HepG2 (cell line): ENCODE measurements around the gene DYNC2H1. TPM values are rescaled to one million over a fixed set of nuclear protein-coding genes. Genes with fewer than 3 reads are reported as not detected.
A peak's percentile ranks its signal among the peaks of the same experiment; 100 is the strongest.

Experiments
- ASH2L ChIP-seq: fragments of 300-600, 200-600 bp; sonication (generic); IDR thresholded peaks from 2 replicates; pipeline ENCODE4 v1.7.0; 2017; ENCODE audit warnings: low read depth, mild to moderate bottlenecking, moderate library complexity, mixed read lengths, low read length; ENCODE audit not compliant: insufficient read length
- DNMT3B ChIP-seq: conservative IDR thresholded peaks from 2 replicates; pipeline ENCODE4 v1.6.1; 2016; ENCODE audit warnings: missing biosample characterization, control low read depth
- FOSL2 ChIP-seq: sonication (generic); formaldehyde crosslinking; IDR thresholded peaks from 2 replicates; pipeline ENCODE4 v1.4.0; 2020; ENCODE audit warnings: missing genetic modification reagents
- GABPB1 ChIP-seq: IDR thresholded peaks from 2 replicates; pipeline ENCODE4 v1.6.1; 2016; ENCODE audit warnings: mild to moderate bottlenecking, missing genetic modification reagents, moderate library complexity, missing compliant biosample characterization
- GATAD1 ChIP-seq: IDR thresholded peaks from 2 replicates; pipeline ENCODE4 v1.6.1; 2016; ENCODE audit warnings: missing genetic modification reagents, missing compliant biosample characterization
- HMGA1 ChIP-seq: sonication (generic); formaldehyde crosslinking; conservative IDR thresholded peaks from 2 replicates; pipeline ENCODE4 v1.4.0; 2020; ENCODE audit warnings: missing genetic modification reagents
- HOXA3 ChIP-seq: sonication (generic); formaldehyde crosslinking; IDR thresholded peaks from 2 replicates; pipeline ENCODE4 v1.5.0; 2020; ENCODE audit warnings: missing genetic modification reagents
- KLF11 ChIP-seq: IDR thresholded peaks from 2 replicates; pipeline ENCODE4 v1.6.1; 2016; ENCODE audit warnings: missing compliant biosample characterization
- MTA1 ChIP-seq: sonication (generic); formaldehyde crosslinking; IDR thresholded peaks from 2 replicates; pipeline ENCODE4 v1.4.0; 2020; ENCODE audit warnings: missing genetic modification reagents, mild to moderate bottlenecking, borderline replicate concordance
- RAD21 ChIP-seq: fragments of 450-650 bp; formaldehyde crosslinking; IDR thresholded peaks from 2 replicates; pipeline ENCODE4 v1.5.0; 2020; ENCODE audit warnings: mild to moderate bottlenecking
- RBFOX2 ChIP-seq: fragments of 200-400 bp; formaldehyde crosslinking; IDR thresholded peaks from 2 replicates; pipeline ENCODE4 v1.6.1; 2017; ENCODE audit warnings: low read depth, mild to moderate bottlenecking, low read length
- RBM22 ChIP-seq: fragments of 200-400 bp; formaldehyde crosslinking; optimal IDR thresholded peaks from 2 replicates; pipeline ENCODE3; 2017; ENCODE audit warnings: mild to moderate bottlenecking, low read length, moderate library complexity
- RFXANK ChIP-seq: IDR thresholded peaks from 2 replicates; pipeline ENCODE4 v1.6.1; 2016
- SRSF1 ChIP-seq: fragments of 200-400 bp; formaldehyde crosslinking; optimal IDR thresholded peaks from 2 replicates; pipeline ENCODE3; 2017; ENCODE audit warnings: mild to moderate bottlenecking, low read depth, low read length, moderate library complexity
- TMF1 ChIP-seq: sonication (generic); formaldehyde crosslinking; IDR thresholded peaks from 2 replicates; pipeline ENCODE4 v1.8.1; 2022; ENCODE audit warnings: low read depth, missing genetic modification reagents
- XBP1 ChIP-seq: sonication (generic); formaldehyde crosslinking; IDR thresholded peaks from 2 replicates; pipeline ENCODE4 v1.5.0; 2020; ENCODE audit warnings: missing genetic modification reagents
- ZKSCAN8 ChIP-seq: IDR thresholded peaks from 2 replicates; pipeline ENCODE4 v1.6.1; 2016; ENCODE audit warnings: borderline replicate concordance, missing genetic modification reagents, missing compliant biosample characterization
- ZNF101 ChIP-seq: sonication (generic); formaldehyde crosslinking; IDR thresholded peaks from 2 replicates; pipeline ENCODE4 v1.4.0; 2020; ENCODE audit warnings: mild to moderate bottlenecking, low read depth, missing genetic modification reagents, borderline replicate concordance
- ZNF264 ChIP-seq: sonication (generic); formaldehyde crosslinking; IDR thresholded peaks from 2 replicates; pipeline ENCODE4 v1.4.0; 2020; ENCODE audit warnings: missing genetic modification reagents
- ZNF543 ChIP-seq: sonication (generic); formaldehyde crosslinking; IDR thresholded peaks from 2 replicates; pipeline ENCODE4 v1.4.0; 2020; ENCODE audit warnings: mild to moderate bottlenecking, missing genetic modification reagents
- ZNF614 ChIP-seq: IDR thresholded peaks from 2 replicates; pipeline ENCODE4 v1.6.1; 2018; ENCODE audit warnings: missing biosample characterization, missing genetic modification reagents, inconsistent platforms, borderline replicate concordance
- ZNF747 ChIP-seq: sonication (generic); formaldehyde crosslinking; IDR thresholded peaks from 2 replicates; pipeline ENCODE4 v1.8.1; 2023; ENCODE audit warnings: missing genetic modification reagents, mild to moderate bottlenecking, borderline replicate concordance
- polyA plus RNA-seq, 8 experiments: library from polyadenylated mRNA; depleted of rRNA in 3 of 8; stranded (reverse) in 7 of 8; unstranded in 1 of 8; fragments of >200 nt; fragmentation: Illumina TruSeq in 4 of 8; extraction: Trizol in 4 of 8; gene quantifications; 2 replicates each; pipeline versions ENCODE4 v1.2.1 to v1.2.3, GENCODE V29; 2011 to 2016; ENCODE audit warnings: low read depth in 4 of 8, missing spikeins in 1 of 8, mixed read lengths in 1 of 8; ENCODE audit not compliant: insufficient read depth in 1 of 8
- total RNA-seq, 5 experiments: library from RNA; depleted of rRNA; stranded (reverse); fragments of >200 nt; fragmentation: Illumina TruSeq; extraction: Trizol; gene quantifications; 2 replicates each; pipeline ENCODE4 v1.2.3, GENCODE V29; 2016; ENCODE audit warnings: low read depth in 1 of 5
- TF ChIP-seq, protein P1 (sequence below): sonication (generic); formaldehyde crosslinking; conservative IDR thresholded peaks from 2 replicates; pipeline ENCODE4 v1.4.0; 2020; ENCODE audit warnings: missing genetic modification reagents
- TF ChIP-seq, protein P2 (sequence below): sonication (generic); formaldehyde crosslinking; IDR thresholded peaks from 2 replicates; pipeline ENCODE4 v1.5.1; 2020; ENCODE audit warnings: missing genetic modification reagents, mild to moderate bottlenecking, borderline replicate concordance
- TF ChIP-seq, protein P3 (sequence below): sonication (generic); formaldehyde crosslinking; IDR thresholded peaks from 2 replicates; pipeline ENCODE4 v1.4.0; 2020; ENCODE audit warnings: missing genetic modification reagents

DYNC2H1 gene
- total and polyA plus RNA-seq, 2 of the 13 experiments (the other 11 are each of a cell fraction or from before 2014, with no cell fraction given) = 0.49 to 0.66 TPM

DNA sequence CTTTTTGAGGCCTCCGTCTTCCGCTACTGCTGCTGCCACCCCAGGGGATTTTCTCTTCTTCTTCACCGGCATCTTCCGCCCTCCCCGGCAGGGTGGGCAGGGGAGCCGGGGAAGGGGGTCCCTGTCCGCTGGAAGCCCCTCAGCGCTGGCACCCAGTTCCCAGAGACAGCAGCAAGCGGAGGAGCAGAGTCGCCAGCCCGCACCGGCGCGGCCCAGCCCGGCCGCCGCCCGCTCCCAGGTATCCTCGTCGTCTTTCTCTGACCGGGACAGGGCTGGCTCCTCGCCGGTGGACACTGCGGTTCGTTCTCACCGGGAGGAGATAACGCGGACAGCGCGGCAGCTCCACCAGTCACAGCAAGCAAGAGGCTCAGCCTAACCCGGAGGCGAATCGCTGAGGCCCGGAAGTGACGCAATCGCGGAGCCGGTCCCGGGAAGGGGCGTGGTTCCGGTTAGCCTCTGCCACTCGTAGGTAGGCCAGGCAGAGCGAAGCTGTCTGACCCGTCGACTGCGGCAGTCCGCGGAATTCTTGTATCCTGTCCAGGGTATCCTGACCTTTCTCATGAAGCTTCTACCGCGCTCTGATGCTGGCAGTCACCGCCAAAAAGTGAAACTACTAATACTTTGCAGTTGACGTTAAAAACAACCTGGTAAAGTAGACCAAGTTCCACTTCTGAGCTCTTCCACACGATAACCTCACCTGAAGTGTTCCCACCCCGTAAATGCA is 17.3 kb upstream of the DYNC2H1 start, which contains the start of gene DCUN1D5 (continued):
- TF ChIP-seq, protein P1, sequence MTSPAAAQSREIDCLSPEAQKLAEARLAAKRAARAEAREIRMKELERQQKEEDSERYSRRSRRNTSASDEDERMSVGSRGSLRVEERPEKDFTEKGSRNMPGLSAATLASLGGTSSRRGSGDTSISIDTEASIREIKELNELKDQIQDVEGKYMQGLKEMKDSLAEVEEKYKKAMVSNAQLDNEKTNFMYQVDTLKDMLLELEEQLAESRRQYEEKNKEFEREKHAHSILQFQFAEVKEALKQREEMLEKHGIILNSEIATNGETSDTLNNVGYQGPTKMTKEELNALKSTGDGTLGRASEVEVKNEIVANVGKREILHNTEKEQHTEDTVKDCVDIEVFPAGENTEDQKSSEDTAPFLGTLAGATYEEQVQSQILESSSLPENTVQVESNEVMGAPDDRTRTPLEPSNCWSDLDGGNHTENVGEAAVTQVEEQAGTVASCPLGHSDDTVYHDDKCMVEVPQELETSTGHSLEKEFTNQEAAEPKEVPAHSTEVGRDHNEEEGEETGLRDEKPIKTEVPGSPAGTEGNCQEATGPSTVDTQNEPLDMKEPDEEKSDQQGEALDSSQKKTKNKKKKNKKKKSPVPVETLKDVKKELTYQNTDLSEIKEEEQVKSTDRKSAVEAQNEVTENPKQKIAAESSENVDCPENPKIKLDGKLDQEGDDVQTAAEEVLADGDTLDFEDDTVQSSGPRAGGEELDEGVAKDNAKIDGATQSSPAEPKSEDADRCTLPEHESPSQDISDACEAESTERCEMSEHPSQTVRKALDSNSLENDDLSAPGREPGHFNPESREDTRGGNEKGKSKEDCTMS (CRISPR knock-in tag) = no peak
- TF ChIP-seq ZNF264 (CRISPR knock-in tag) (0 out of 2 replicates have a peak, but pooled peaks have one; percentile 40), KLF11 (CRISPR knock-in tag) (no peak; the same call in 1 of the 2 replicates), HOXA3 (CRISPR knock-in tag) (peak; percentile 93), ZNF614 (CRISPR knock-in tag) (no peak; the same call in 1 of the 2 replicates), DNMT3B (CRISPR knock-in tag) (no peak), RFXANK (CRISPR knock-in tag) (no peak), GABPB1 (CRISPR knock-in tag) (peak; percentile 98), ZNF543 (CRISPR knock-in tag) (no peak; the same call in 1 of the 2 replicates), SRSF1 (no peak), XBP1 (CRISPR knock-in tag) (no peak), ZNF101 (CRISPR knock-in tag) (no peak), RBM22 (no peak), GATAD1 (CRISPR knock-in tag) (peak; percentile 93), MTA1 (CRISPR knock-in tag) (no peak; the same call in 1 of the 2 replicates), HMGA1 (no peak), ZNF747 (CRISPR knock-in tag) (peak; percentile 78; the same call in 1 of the 2 replicates), ZKSCAN8 (CRISPR knock-in tag) (no peak), ASH2L (peak; percentile 93), FOSL2 (CRISPR knock-in tag) (peak; percentile 70), TMF1 (CRISPR knock-in tag) (0 out of 2 replicates have a peak, but pooled peaks have one; percentile 32), RBFOX2 (peak; percentile 97), RAD21 (0 out of 2 replicates have a peak, but pooled peaks have one; percentile 11)
- TF ChIP-seq, protein P2, sequence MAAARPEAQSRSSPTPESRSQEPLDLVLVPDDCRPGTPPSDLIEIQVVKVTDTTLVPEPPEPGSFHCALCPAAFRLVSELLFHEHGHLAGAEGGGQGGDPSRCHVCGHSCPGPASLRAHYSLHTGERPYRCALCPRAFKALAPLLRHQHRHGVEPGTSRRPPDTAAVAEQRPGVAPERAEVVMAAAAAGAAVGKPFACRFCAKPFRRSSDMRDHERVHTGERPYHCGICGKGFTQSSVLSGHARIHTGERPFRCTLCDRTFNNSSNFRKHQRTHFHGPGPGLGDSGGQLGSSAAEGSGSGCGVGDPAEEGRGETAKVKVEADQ = peak; percentile 63
- TF ChIP-seq, protein P3, sequence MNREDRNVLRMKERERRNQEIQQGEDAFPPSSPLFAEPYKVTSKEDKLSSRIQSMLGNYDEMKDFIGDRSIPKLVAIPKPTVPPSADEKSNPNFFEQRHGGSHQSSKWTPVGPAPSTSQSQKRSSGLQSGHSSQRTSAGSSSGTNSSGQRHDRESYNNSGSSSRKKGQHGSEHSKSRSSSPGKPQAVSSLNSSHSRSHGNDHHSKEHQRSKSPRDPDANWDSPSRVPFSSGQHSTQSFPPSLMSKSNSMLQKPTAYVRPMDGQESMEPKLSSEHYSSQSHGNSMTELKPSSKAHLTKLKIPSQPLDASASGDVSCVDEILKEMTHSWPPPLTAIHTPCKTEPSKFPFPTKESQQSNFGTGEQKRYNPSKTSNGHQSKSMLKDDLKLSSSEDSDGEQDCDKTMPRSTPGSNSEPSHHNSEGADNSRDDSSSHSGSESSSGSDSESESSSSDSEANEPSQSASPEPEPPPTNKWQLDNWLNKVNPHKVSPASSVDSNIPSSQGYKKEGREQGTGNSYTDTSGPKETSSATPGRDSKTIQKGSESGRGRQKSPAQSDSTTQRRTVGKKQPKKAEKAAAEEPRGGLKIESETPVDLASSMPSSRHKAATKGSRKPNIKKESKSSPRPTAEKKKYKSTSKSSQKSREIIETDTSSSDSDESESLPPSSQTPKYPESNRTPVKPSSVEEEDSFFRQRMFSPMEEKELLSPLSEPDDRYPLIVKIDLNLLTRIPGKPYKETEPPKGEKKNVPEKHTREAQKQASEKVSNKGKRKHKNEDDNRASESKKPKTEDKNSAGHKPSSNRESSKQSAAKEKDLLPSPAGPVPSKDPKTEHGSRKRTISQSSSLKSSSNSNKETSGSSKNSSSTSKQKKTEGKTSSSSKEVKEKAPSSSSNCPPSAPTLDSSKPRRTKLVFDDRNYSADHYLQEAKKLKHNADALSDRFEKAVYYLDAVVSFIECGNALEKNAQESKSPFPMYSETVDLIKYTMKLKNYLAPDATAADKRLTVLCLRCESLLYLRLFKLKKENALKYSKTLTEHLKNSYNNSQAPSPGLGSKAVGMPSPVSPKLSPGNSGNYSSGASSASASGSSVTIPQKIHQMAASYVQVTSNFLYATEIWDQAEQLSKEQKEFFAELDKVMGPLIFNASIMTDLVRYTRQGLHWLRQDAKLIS (CRISPR knock-in tag) = no peak
